Ureter (tissue), 1 donor: Measurements from ENCODE around the gene ACER3. TPM values are rescaled to one million over a fixed set of nuclear protein-coding genes. Genes with fewer than 3 reads are reported as not detected.
A peak's percentile ranks its signal among the peaks of the same experiment; 100 is the strongest.
"Not testable (repeated sequence)": the region's sequence is repeated elsewhere in the genome, so short reads cannot be mapped to it uniquely, and the experiment has no call there.

Source experiments
- DNase-seq: peaks from one replicate; pipeline ENCODE4 v3.0.0-alpha.2; 2020; ENCODE audit warnings: low spot score
- total RNA-seq: library from RNA; stranded (reverse); gene quantifications from one replicate; pipeline ENCODE4 v1.2.4, GENCODE V29; 2023
- donor health status: DM: yes; HTN: yes; CAD: no.

ACER3 gene
- total RNA-seq, 1 donor from 2014 or later, result 33.4 TPM

GRCh38 chr11:77038029-77038824 is 177.5 kb downstream of the ACER3 start:
- DNase-seq, result no peak

- DNase-seq, result no peak
Observed at GRCh38 chr11:77038825-77039326, 178.2 kb downstream of the ACER3 start.

- no peak for DNase-seq
Observed at GRCh38 chr11:77039491-77040400, 179.0 kb downstream of the ACER3 start.

GRCh38 chr11:77040401-77040777 is 179.7 kb downstream of the ACER3 start:
- peak; percentile 29 for DNase-seq

GRCh38 chr11:77040889-77041288 is 180.2 kb downstream of the ACER3 start:
- no peak for DNase-seq

GRCh38 chr11:77042111-77042726 is 181.5 kb downstream of the ACER3 start:
- DNase-seq, result no peak

GRCh38 chr11:77044356-77044755 is 183.6 kb downstream of the ACER3 start:
- no peak for DNase-seq

- no peak for DNase-seq
Observed at GRCh38 chr11:77044886-77045285, 184.2 kb downstream of the ACER3 start.

GRCh38 chr11:77046060-77046501 is 185.4 kb downstream of the ACER3 start:
- DNase-seq, result no peak

GRCh38 chr11:77047007-77047927 is 186.5 kb downstream of the ACER3 start:
- peak; percentile 89 for DNase-seq

- not testable (repeated sequence) for DNase-seq
Observed at GRCh38 chr11:77047928-77048446, 187.3 kb downstream of the ACER3 start.

GRCh38 chr11:77049026-77049425 is 188.3 kb downstream of the ACER3 start:
- no peak for DNase-seq

- DNase-seq, result no peak
Observed at GRCh38 chr11:77051511-77051910, 190.8 kb downstream of the ACER3 start.

GRCh38 chr11:77052518-77052917 is 191.8 kb downstream of the ACER3 start:
- no peak for DNase-seq

GRCh38 chr11:77053217-77054015 is 192.7 kb downstream of the ACER3 start:
- DNase-seq, result no peak

- no peak for DNase-seq
Observed at GRCh38 chr11:77054084-77054483, 193.4 kb downstream of the ACER3 start.

GRCh38 chr11:77055101-77055561 is 194.4 kb downstream of the ACER3 start:
- DNase-seq, result no peak

- DNase-seq, result no peak
Observed at GRCh38 chr11:77055913-77056312, 195.2 kb downstream of the ACER3 start.

GRCh38 chr11:77056814-77057402 is 196.2 kb downstream of the ACER3 start:
- DNase-seq, result no peak
